ENCODE measurements around the gene PTPRD.

PTPRD gene

DNA sequence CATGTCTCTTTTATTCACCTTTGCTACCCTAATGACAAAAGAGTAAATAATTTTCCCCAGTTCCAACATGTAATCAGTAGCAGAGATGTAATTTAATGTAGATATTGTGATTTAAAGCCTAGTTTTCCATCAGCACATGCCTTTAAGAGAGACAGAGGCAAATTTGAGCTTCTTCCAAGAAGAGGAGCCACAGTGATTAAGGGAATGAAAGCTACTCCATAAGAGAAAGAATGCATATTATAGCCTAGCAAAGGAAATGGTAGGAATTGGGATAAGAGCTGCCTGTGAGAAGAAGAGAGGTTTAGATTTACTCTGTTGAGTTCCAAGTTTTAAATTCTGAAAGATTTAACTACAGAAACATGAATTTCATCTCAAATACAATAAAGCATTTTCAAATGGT is 2222.2 kb downstream of the PTPRD start:
- no peak for FAIRE-seq

- FAIRE-seq, result no peak
Measured at GRCh38 chr9:8389531-8389930, 2223.3 kb downstream of the PTPRD start.

- FAIRE-seq, result no peak
Measured at GRCh38 chr9:8388132-8388531, 2224.7 kb downstream of the PTPRD start.

DNA sequence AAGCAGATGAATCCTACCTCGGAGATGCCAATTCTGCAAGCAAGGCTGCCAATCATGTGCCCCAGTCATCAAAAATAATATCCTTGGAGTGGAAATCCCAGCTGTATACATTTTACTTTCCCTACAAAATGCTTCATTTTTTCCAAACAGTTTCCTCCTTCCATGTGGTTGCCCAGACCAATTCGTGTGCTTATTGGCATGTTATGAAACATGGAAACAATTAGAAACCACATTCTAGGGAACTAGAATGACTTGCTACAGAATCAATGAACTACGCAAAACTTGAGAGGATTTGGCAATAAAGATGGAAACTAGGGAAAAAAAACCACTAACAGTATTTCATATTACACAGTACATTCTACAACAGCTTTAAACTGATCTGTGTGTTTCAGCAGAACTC is 2228.7 kb downstream of the PTPRD start:
- FAIRE-seq, result no peak

DNA sequence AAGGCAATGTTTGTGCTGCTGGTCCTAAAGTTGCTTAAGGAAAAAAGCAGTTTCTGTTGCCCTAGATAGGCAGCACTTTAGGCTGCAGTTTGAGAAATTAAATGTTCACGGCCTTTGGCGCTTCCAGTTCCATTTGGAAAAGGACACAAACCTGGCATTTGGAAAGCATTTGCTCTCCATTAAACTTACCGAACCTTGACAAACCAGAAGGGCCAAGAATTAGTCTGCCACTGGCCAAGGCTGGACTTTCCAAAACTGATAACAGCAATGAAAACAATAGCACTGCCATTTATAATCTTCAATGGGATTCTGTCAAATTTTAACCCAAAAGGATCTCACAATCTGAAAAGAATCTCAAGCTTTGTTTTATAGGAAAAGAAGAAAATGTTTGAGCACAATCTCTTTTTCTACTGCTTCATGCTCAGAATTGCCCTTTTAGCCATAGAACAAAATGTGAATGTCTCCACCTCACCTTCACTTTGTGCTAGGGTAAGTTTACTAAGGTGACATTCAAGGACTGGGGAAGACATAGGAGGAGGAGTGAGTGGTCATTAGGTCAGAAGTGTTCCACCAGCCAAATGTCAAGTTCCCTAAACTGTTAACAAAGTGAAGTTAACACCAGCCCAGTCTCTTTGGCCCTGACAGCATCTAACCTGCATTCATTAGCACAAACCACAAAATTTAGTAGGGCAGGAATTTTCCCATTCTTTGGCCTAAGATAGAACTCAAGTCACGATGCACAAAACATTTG is 2229.8 kb downstream of the PTPRD start:
- no peak for FAIRE-seq

GRCh38 chr9:8382266-8382665 is 2230.5 kb downstream of the PTPRD start:
- no peak for FAIRE-seq

DNA sequence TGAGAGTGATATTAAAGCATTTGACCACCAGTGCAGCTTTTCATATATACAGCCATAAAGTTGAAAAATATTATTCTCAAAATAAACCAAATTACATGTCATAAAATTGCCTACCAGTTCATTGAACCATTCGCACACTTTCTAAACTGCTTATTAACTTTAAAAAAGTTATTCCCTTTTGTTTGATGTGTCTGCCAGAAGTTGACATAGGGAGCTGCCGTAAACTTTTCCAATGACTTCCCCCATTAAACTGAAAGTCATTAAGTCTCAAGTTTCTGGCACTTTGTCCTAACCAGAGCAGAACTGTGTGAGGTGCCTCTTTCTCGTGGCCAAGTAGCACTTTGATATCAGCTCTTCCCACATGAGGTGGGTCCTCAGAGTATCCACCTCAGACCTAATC is 2231.2 kb downstream of the PTPRD start:
- no peak for FAIRE-seq

GRCh38 chr9:8374471-8374870 is 2238.3 kb downstream of the PTPRD start:
- FAIRE-seq, result no peak

GRCh38 chr9:8371686-8372085 is 2241.1 kb downstream of the PTPRD start:
- FAIRE-seq, result no peak

GRCh38 chr9:8366161-8366926 is 2246.5 kb downstream of the PTPRD start:
- FAIRE-seq, result no peak

GRCh38 chr9:8365466-8366160 is 2247.2 kb downstream of the PTPRD start:
- FAIRE-seq, result no peak

- FAIRE-seq, result no peak
Measured at GRCh38 chr9:8365029-8365428, 2247.8 kb downstream of the PTPRD start.

GRCh38 chr9:8364026-8364752 is 2248.6 kb downstream of the PTPRD start:
- FAIRE-seq, result no peak

DNA sequence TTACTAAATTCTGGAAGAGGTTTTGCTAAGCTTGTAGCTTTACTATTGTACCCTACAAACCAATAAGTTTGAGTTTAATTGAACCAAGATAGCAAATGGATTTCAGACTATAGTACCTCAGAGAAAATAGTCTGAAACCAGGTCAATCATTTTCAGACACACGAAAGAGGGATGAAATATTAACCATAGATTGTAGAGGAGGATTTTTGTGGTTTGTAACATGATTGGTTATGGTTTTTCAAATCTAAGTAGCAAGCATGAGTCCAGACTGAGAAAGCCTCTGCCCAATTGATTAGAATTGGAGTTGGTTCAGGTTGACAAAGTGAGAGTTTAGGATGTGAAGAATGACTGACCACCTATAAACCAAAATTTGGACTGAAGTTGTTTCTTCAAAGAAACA is 2250.6 kb downstream of the PTPRD start:
- FAIRE-seq, result no peak

DNA sequence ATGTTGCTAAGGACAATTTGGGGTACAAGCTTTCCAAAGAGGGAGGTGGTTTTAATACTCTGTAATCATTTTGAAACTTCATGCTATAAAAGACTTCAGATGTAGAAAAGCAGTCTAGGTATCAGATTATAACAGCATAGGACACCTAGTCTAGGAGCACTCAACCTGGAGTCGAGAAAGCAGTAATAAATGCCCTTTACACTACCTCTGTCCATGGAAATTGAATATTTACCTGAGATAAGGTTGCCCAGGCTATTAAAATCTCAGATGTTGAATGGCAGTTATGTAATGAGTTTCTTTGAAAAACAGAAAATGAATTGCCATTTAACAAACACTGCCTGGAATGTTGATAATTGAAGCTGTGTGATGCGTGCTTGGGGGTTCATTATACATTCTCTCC is 2251.4 kb downstream of the PTPRD start:
- no peak for FAIRE-seq

GRCh38 chr9:8356406-8356805 is 2256.4 kb downstream of the PTPRD start:
- no peak for FAIRE-seq

- no peak for FAIRE-seq
Measured at GRCh38 chr9:8351436-8351835, 2261.4 kb downstream of the PTPRD start.

DNA sequence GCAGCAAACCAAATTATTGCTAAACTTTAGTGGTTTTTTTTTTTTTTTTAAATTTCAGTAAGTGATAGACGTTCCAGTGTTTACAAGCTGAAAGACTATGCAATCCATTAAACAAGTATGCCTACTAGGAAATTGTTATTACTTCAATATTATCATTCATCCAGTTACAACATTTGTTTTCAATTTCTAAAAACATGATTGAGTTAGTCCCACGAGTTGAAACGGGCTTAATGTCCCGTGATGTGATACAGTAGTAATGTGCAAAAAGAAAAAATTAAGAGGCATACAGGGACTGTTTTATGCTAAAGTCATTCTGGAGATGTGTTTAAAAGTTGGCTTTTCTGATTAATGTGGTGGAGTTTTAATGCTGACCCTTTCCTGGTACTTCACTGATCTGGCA is 2262.9 kb downstream of the PTPRD start:
- FAIRE-seq, result no peak

- FAIRE-seq, result no peak
Measured at GRCh38 chr9:8349376-8349775, 2263.4 kb downstream of the PTPRD start.

- FAIRE-seq, result no peak
Measured at GRCh38 chr9:8348756-8349155, 2264.0 kb downstream of the PTPRD start.

DNA sequence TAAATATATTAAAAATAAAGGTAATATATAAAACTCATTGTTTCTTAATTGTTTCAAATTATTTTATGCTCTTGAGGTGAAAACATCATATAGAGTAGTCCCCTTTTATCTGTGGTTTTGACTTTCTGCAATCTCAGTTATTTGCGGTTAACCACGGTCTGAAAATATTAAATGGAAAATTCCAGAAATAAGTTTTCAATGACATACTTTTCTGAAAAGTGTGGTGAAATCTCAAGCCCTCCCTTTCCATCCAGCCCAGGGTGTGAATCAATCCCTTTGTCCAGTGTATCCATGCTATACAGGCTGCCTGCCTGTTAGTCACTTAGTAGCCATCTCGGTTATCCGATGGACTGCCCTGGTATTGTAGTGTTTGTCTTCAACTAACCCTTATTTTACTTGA is 2266.5 kb downstream of the PTPRD start:
- no peak for FAIRE-seq

DNA sequence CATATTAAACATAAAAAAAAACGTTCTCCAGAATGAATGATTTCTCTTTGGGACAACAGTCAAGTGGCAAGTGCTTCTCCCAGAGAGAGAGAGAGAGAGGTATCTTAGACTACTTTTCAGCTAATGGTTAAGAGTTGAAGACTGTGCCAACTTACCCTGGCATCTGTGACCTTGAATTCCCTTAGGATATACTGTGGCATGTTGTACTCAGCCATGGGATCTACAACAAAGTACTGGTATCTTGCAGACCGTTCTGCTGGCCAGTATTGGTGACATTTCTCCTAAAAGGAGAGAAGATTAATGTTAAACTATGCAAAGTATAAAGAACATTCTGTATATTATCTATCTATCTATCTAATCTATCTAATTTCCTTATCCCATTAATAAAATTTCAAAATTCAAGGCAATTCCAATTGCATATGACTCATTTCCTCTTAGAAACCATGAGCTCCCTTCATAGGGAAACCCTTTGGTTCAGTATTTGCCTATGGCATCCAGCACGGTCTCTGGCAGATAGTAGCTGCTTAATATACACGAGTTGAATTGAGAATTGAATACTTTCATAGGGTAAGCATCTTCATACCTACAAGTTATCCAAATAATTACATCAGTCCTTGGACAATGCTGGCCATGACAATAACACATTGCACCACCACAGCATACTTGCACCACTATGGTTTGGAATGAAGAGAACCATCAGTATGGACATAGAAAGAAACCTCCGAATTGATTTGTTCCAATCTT is 2273.9 kb downstream of the PTPRD start:
- no peak for FAIRE-seq
